OCI-LY3 (cell line): Measurements from ENCODE around the gene ZMAT5.

ENCODE experiments used
- H2AFZ ChIP-seq: fragments of 200-600, 300-600 bp; shearing (Covaris generic); 2 replicates; pipeline ENCODE4 v1.6.0; 2014; ENCODE audit warnings: antibody characterized with exemption, low read depth, low read length
- H3K27ac ChIP-seq: fragments of 200-600, 300-600 bp; sonication (generic); 2 replicates; pipeline ENCODE4 v1.5.1; 2014; ENCODE audit warnings: mild to moderate bottlenecking, low read length, moderate library complexity, mixed read lengths
- H3K27me3 ChIP-seq: fragments of 200-600, 300-600 bp; sonication (generic); 2 replicates; pipeline ENCODE4 v1.6.1; 2014; ENCODE audit warnings: low read depth, low read length, mixed read lengths
- H3K36me3 ChIP-seq: fragments of 200-600, 300-600 bp; sonication (generic); replicated peaks from 2 replicates; pipeline ENCODE3; 2014; ENCODE audit warnings: low read depth, low read length, mixed read lengths
- H3K4me1 ChIP-seq: fragments of 300-600, 200-600 bp; sonication (generic); 2 replicates; pipeline ENCODE4 v1.6.1; 2014; ENCODE audit warnings: low read length, mixed read lengths
- H3K4me2 ChIP-seq: fragments of 200-600, 300-600 bp; sonication (generic); 2 replicates; pipeline ENCODE4 v1.6.1; 2014; ENCODE audit warnings: low read length, mixed read lengths
- H3K4me3 ChIP-seq: fragments of 300-600, 200-600 bp; sonication (generic); 2 replicates; pipeline ENCODE4 v1.5.1; 2014; ENCODE audit warnings: antibody characterized with exemption, mild to moderate bottlenecking, low read length, moderate library complexity
- H3K79me2 ChIP-seq: fragments of 300-600, 200-600 bp; shearing (Covaris generic); 2 replicates; pipeline ENCODE4 v1.6.1; 2014; ENCODE audit warnings: mild to moderate bottlenecking, low read length, mixed read lengths
- H3K9ac ChIP-seq: fragments of 300-600, 200-600 bp; shearing (Covaris generic); 2 replicates; pipeline ENCODE4 v1.6.0; 2014; ENCODE audit warnings: mild to moderate bottlenecking, low read length, moderate library complexity
- H3K9me3 ChIP-seq: fragments of 200-600, 300-600 bp; shearing (Covaris generic); 2 replicates; pipeline ENCODE4 v1.6.1; 2014; ENCODE audit warnings: low read length, mixed read lengths; ENCODE audit not compliant: insufficient read depth
- H4K20me1 ChIP-seq: fragments of 200-600, 300-600 bp; sonication (generic); 2 replicates; pipeline ENCODE4 v1.6.1; 2016; ENCODE audit warnings: low read length, mixed read lengths; ENCODE audit not compliant: insufficient read depth
- EZH2phosphoT487 ChIP-seq: fragments of 200-600 bp; shearing (Covaris generic); IDR thresholded peaks from 2 replicates; pipeline ENCODE4 v1.6.1; 2018; ENCODE audit warnings: antibody characterized with exemption, mixed run types, low read depth
- TF ChIP-seq, protein P1 (sequence below): fragments of 200-600, 300-600 bp; sonication (generic); IDR thresholded peaks from 2 replicates; pipeline ENCODE4 v1.5.1; 2014; ENCODE audit warnings: antibody characterized with exemption, low read length, low read depth

Gene ZMAT5

DNA sequence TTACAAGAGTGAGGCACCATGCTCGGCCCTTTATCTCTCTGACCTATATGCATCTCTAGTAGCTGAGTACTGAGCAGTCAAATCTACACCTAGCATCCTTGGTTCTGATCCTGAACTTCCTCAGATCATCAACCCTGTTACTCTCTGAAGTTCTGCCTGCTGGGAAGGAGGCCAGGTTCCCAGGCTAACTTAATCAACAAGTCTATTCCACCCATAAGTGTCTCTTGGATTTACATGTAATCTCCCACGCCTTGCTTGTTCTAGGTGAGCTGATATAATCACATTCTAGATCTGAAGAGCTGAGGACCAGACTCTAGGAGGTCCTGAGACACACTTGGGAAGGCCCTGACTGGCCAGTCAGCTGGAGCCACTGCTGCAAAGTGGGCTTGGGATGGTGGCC lies 24.9 kb downstream of the ZMAT5 start:
- no peaks in the 10 kb centered on the region for H3K4me1 ChIP-seq
- H3K9ac ChIP-seq = no peak overlapping the region
- no peak overlapping the region for H3K4me2 ChIP-seq
- no peaks in the 10 kb centered on the region for H3K79me2 ChIP-seq
- H3K27me3 ChIP-seq = no peaks in the 10 kb centered on the region
- no peak for TF ChIP-seq EZH2phosphoT487
- TF ChIP-seq, protein P1, sequence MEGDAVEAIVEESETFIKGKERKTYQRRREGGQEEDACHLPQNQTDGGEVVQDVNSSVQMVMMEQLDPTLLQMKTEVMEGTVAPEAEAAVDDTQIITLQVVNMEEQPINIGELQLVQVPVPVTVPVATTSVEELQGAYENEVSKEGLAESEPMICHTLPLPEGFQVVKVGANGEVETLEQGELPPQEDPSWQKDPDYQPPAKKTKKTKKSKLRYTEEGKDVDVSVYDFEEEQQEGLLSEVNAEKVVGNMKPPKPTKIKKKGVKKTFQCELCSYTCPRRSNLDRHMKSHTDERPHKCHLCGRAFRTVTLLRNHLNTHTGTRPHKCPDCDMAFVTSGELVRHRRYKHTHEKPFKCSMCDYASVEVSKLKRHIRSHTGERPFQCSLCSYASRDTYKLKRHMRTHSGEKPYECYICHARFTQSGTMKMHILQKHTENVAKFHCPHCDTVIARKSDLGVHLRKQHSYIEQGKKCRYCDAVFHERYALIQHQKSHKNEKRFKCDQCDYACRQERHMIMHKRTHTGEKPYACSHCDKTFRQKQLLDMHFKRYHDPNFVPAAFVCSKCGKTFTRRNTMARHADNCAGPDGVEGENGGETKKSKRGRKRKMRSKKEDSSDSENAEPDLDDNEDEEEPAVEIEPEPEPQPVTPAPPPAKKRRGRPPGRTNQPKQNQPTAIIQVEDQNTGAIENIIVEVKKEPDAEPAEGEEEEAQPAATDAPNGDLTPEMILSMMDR = no peak
- H3K27ac ChIP-seq = no peak overlapping the region
- H3K4me3 ChIP-seq = no peak overlapping the region
- H3K9me3 ChIP-seq = no peaks in the 10 kb centered on the region
- H4K20me1 ChIP-seq = no peaks in the 10 kb centered on the region
- no peaks in the 10 kb centered on the region for H3K36me3 ChIP-seq
- H2AFZ ChIP-seq = no peak overlapping the region

GRCh38 chr22:29740216-29740615 lies 26.6 kb downstream of the ZMAT5 start:
- Histone ChIP-seq H3K27ac (no peak overlapping the region), H3K4me1 (no peaks in the 10 kb centered on the region)

GRCh38 chr22:29739346-29739875 lies 27.4 kb downstream of the ZMAT5 start:
- Histone ChIP-seq H3K79me2 (no peaks in the 10 kb centered on the region), H3K4me3 (no peak overlapping the region), H3K27ac (no peak overlapping the region), H3K36me3 (no peaks in the 10 kb centered on the region), H4K20me1 (no peaks in the 10 kb centered on the region), H3K4me2 (no peak overlapping the region), H3K4me1 (peaks cover under 1% of the 10 kb centered on the region; the same call in 1 of the 2 replicates), H3K27me3 (no peaks in the 10 kb centered on the region), H2AFZ (no peak overlapping the region), H3K9ac (no peak overlapping the region), H3K9me3 (no peaks in the 10 kb centered on the region)
- TF ChIP-seq, protein P1 = no peak
- TF ChIP-seq EZH2phosphoT487 = no peak

More at GRCh38 chr22:29740216-29740615, 26.6 kb downstream of the ZMAT5 start:
- Histone ChIP-seq H3K36me3 (no peaks in the 10 kb centered on the region), H3K4me2 (no peak overlapping the region), H4K20me1 (no peaks in the 10 kb centered on the region), H3K9me3 (no peaks in the 10 kb centered on the region), H3K9ac (no peak overlapping the region), H3K79me2 (no peaks in the 10 kb centered on the region), H2AFZ (no peak overlapping the region), H3K4me3 (no peak overlapping the region), H3K27me3 (no peaks in the 10 kb centered on the region)
- TF ChIP-seq, protein P1 = no peak
- no peak for TF ChIP-seq EZH2phosphoT487

DNA sequence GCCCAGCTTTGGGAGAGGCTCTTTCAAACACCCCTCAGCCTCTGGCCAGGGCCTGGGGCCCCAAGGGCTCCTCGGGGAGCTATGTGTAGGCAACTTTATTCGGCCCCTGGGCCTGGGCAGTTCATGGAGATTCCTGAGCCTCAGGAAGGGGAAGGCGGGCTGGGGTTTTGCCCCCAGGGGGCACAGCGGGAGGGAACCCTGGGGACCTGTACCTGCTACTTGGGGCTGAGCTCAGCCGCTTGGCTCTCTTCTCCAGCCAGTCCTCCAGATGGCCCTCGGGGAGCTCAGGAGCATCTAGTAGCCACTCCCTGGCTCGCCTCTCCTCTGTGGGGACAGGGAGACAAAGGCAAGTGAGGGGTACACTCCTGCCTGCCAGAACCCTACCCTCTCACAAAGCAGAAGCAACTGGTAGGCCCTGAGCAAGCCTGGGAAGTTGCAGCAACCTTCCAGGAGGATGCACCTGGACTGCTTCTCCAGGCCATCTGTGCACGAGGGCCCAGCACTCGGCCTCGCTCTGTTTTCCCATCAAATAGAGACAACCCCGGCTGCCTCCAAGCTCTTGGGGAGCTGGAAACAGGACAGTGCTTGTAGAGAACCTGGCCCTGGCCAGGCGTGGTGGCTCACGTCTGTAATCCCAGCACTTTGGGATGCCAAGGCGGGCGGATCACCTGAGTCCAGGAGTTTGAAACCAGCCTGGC lies 28.5 kb downstream of the ZMAT5 start:
- Histone ChIP-seq H3K9me3 (no peaks in the 10 kb centered on the region), H3K9ac (no peak overlapping the region), H4K20me1 (no peaks in the 10 kb centered on the region), H3K4me2 (no peak overlapping the region), H3K4me3 (no peak overlapping the region), H3K36me3 (no peaks in the 10 kb centered on the region), H2AFZ (no peak overlapping the region), H3K4me1 (peaks cover 12% of the 10 kb centered on the region), H3K27ac (no peak overlapping the region), H3K27me3 (no peaks in the 10 kb centered on the region), H3K79me2 (no peaks in the 10 kb centered on the region)
- no peak for TF ChIP-seq EZH2phosphoT487
- TF ChIP-seq, protein P1 = no peak
